HCT116 (cell line): ENCODE measurements around the gene TRIM72. TPM values are rescaled to one million over a fixed set of nuclear protein-coding genes. Genes with fewer than 3 reads are reported as not detected.

Source experiments
- ATAC-seq: fragments of 200-7000 bp; cut with Tn5 transposase; 2 replicates; pipeline ENCODE4 v1.9.1; 2020; ENCODE audit warnings: mild to moderate bottlenecking, moderate library complexity
- BruUV-seq: library from RNA; stranded (reverse); fragments of 400-500 nt; replicated peaks from 2 replicates; lab custom pipeline; 2021; lab: Mats Ljungman, UMichigan
- CTCF ChIA-PET: fragments of 300-600 bp; sonication (Branson Sonifier 250); formaldehyde crosslinking; loops from one replicate; lab custom pipeline; 2021; ENCODE audit warnings: antibody characterized with exemption; lab: Charles Lee
- POLR2A ChIA-PET: fragments of 300-600, 350-600 bp; sonication (Branson Sonifier 250); formaldehyde crosslinking; loops from one replicate; lab custom pipeline; 2021; ENCODE audit warnings: antibody characterized with exemption; lab: Charles Lee
- RAD21 ChIA-PET, 2 experiments: fragments of 300-600 bp; sonication (Branson Sonifier 250); formaldehyde crosslinking; loops; one replicate each; lab custom pipeline; 2023; ENCODE audit warnings: low total read pairs in 2 of 2; ENCODE audit not compliant: uncharacterized antibody in 2 of 2, unreplicated experiment in 2 of 2, low non-redundant PET in 1 of 2; lab: Charles Lee
- DNase-seq: peaks from one replicate; pipeline ENCODE4 v3.0.0-alpha.2; 2010; ENCODE audit warnings: low read depth, low spot score
- H2AFZ ChIP-seq: fragments of 200-600 bp; shearing (Covaris generic), sonication (generic); 2 replicates; pipeline ENCODE4 v1.6.1; 2017; ENCODE audit warnings: low read depth, mixed run types, mixed read lengths, antibody characterized with exemption, low read length; ENCODE audit not compliant: poor library complexity, severe bottlenecking
- H3K27ac ChIP-seq: 2 replicates; pipeline ENCODE4 v1.5.1; 2012; ENCODE audit warnings: low read depth, low read length
- H3K27me3 ChIP-seq: fragments of 200-600 bp; sonication (generic); 2 replicates; pipeline ENCODE4 v1.6.1; 2016; ENCODE audit warnings: mixed run types, low read length, mixed read lengths; ENCODE audit not compliant: insufficient read depth
- H3K36me3 ChIP-seq, 2 experiments: fragments of 200-500 bp in 1 of 2; fragments of 200-600 bp in 1 of 2; sonication (Bioruptor generic) in 1 of 2; sonication (generic) in 1 of 2; 2 replicates each; pipeline versions ENCODE4 v1.5.1 to v1.6.1; 2014 to 2016; ENCODE audit warnings: low read length in 2 of 2, inconsistent platforms in 1 of 2, mixed read lengths in 1 of 2, mixed run types in 1 of 2; ENCODE audit not compliant: insufficient read depth in 2 of 2, control insufficient read depth in 1 of 2
- H3K4me1 ChIP-seq, 2 experiments: fragments of 200-600 bp in 1 of 2; sonication (generic) in 1 of 2; 2 replicates each; pipeline versions ENCODE4 v1.5.1 to v1.6.1; 2012 to 2017; ENCODE audit warnings: low read length in 2 of 2, inconsistent platforms in 1 of 2, mild to moderate bottlenecking in 1 of 2, mixed read lengths in 1 of 2, mixed run types in 1 of 2, moderate library complexity in 1 of 2; ENCODE audit not compliant: insufficient read depth in 2 of 2, control insufficient read depth in 1 of 2
- H3K4me2 ChIP-seq: fragments of 200-600 bp; sonication (generic); 2 replicates; pipeline ENCODE4 v1.6.1; 2017; ENCODE audit warnings: mixed run types, low read length, mixed read lengths
- H3K4me3 ChIP-seq, 2 experiments: fragments of 200-600 bp in 1 of 2; sonication (generic) in 1 of 2; replicated peaks in 1 of 2; 2 replicates each; pipeline ENCODE4 v1.5.1; 2011 to 2016; ENCODE audit warnings: low read length in 2 of 2, control low read depth in 1 of 2, low read depth in 1 of 2, mild to moderate bottlenecking in 1 of 2, mixed read lengths in 1 of 2, mixed run types in 1 of 2
- H3K79me2 ChIP-seq: fragments of 200-600 bp; sonication (generic); 2 replicates; pipeline ENCODE4 v1.6.1; 2017; ENCODE audit warnings: mild to moderate bottlenecking, mixed run types, low read length, moderate library complexity, mixed read lengths; ENCODE audit not compliant: insufficient read depth
- H3K9ac ChIP-seq: fragments of 200-600 bp; sonication (generic); 2 replicates; pipeline ENCODE4 v1.6.1; 2016; ENCODE audit warnings: low read length, mixed read lengths
- H3K9me2 ChIP-seq: fragments of 200-600 bp; sonication (generic), shearing (Covaris generic); 2 replicates; pipeline ENCODE4 v1.6.1; 2017; ENCODE audit warnings: mixed run types, mild to moderate bottlenecking, moderate library complexity; ENCODE audit not compliant: insufficient read depth
- H3K9me3 ChIP-seq, 2 experiments: fragments of 200-500 bp in 1 of 2; fragments of 200-600 bp in 1 of 2; sonication (Bioruptor generic) in 1 of 2; sonication (generic) in 1 of 2; 2 replicates each; pipeline ENCODE4 v1.6.1; 2014 to 2017; ENCODE audit warnings: low read length in 2 of 2, mixed read lengths in 2 of 2, inconsistent platforms in 1 of 2, low read depth in 1 of 2, mild to moderate bottlenecking in 1 of 2, mixed run types in 1 of 2, moderate library complexity in 1 of 2; ENCODE audit not compliant: control insufficient read depth in 1 of 2, insufficient read depth in 1 of 2
- H4K20me1 ChIP-seq: fragments of 200-600 bp; sonication (generic), shearing (Covaris generic); 2 replicates; pipeline ENCODE4 v1.6.1; 2017; ENCODE audit warnings: mixed run types, mild to moderate bottlenecking, moderate library complexity; ENCODE audit not compliant: insufficient read depth
- CEBPB ChIP-seq: IDR thresholded peaks from 2 replicates; pipeline ENCODE4 v1.6.1; 2012; ENCODE audit warnings: low read depth
- EZH2 ChIP-seq: fragments of 200-600 bp; sonication (generic); IDR thresholded peaks from 2 replicates; pipeline ENCODE4 v1.6.1; 2017; ENCODE audit warnings: antibody characterized with exemption, mixed run types
- JUND ChIP-seq: IDR thresholded peaks from 2 replicates; pipeline ENCODE4 v1.6.1; 2012
- POLR2A ChIP-seq: IDR thresholded peaks from 2 replicates; pipeline ENCODE4 v1.7.0; 2011; ENCODE audit warnings: borderline replicate concordance; ENCODE audit not compliant: insufficient read depth, insufficient read length; ENCODE audit errors: extremely low read depth
- SRF ChIP-seq: IDR thresholded peaks from 2 replicates; pipeline ENCODE4 v1.6.1; 2012; ENCODE audit warnings: low read depth
- TCF7L2 ChIP-seq: IDR thresholded peaks from 2 replicates; pipeline ENCODE4 v1.7.0; 2011; ENCODE audit warnings: borderline replicate concordance, inconsistent platforms; ENCODE audit not compliant: insufficient read depth, insufficient read length; ENCODE audit errors: extremely low read depth
- YY1 ChIP-seq: IDR thresholded peaks from 2 replicates; pipeline ENCODE4 v1.6.1; 2011; ENCODE audit warnings: low read length, low read depth, moderate library complexity, mild to moderate bottlenecking; ENCODE audit not compliant: insufficient replicate concordance; ENCODE audit errors: extremely low read depth
- ZNF274 ChIP-seq: fragments of 200-500 bp; sonication (Bioruptor generic); IDR thresholded peaks from 2 replicates; pipeline ENCODE4 v1.6.1; 2014; ENCODE audit warnings: mild to moderate bottlenecking, low read depth, low read length, inconsistent platforms
- intact Hi-C: fragments of 100-400 bp; cut with micrococcal nuclease; formaldehyde crosslinking; loops from 2 replicates; pipeline ENCODE4 v1.10.0; 2022
- total RNA-seq: library from RNA; stranded (reverse); gene quantifications from one replicate; pipeline ENCODE4 v1.2.1, GENCODE V29; 2021; ENCODE audit not compliant: unreplicated experiment
- TF ChIP-seq, protein P1 (sequence below), 3 experiments: fragments of 200-600 bp in 1 of 3; sonication (generic) in 1 of 3; IDR thresholded peaks in 2 of 3; conservative IDR thresholded peaks in 1 of 3; 2 replicates each; pipeline ENCODE4 v1.5.1; 2012 to 2017; ENCODE audit warnings: low read depth in 2 of 3, low read length in 2 of 3, antibody characterized with exemption in 1 of 3, borderline replicate concordance in 1 of 3, control low read depth in 1 of 3, mild to moderate bottlenecking in 1 of 3, mixed read lengths in 1 of 3, mixed run types in 1 of 3, moderate library complexity in 1 of 3; ENCODE audit not compliant: insufficient read depth in 1 of 3

TRIM72 gene
- total RNA-seq, 1 experiment from 2014 or later: 43.8 TPM

DNA sequence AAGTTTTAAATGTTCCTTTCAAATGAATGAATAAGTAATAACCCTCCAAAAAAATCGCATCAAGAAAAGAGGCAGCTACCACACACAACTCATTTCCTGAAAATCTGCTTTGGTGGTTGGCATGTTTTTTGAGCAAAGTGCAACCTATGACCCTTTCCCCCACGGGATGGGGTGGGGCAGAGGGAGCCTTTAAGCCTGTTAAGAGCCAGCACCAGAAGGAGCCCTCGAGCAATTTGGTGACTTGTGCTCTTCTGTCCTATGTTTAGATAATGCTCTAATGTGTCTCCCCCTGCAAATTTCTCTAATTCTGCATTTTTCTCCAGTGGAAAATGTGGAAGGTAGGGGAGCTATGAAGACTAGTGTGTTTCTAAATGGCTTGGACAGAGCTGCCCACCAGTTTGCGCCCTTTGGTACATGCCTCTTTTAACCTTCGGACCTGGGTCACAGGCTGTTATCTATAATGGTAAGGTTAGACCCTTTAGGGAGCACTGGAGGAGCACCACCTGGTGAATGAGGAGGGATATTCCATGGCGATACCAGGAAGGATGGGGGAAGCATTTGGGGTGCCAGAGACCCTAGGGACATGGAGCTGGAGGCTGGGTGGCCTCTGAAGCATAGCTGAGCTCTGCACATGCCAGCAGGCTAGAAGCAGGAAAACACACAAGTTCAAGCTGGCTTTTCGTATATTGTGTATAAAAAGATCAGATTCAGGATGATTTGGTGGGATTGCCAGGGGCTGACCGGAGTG, 12.9 kb upstream of the TRIM72 start:
- peaks cover 5% of the 10 kb centered on the region; the same call in 1 of the 2 replicates for H4K20me1 ChIP-seq
- no peaks in the 10 kb centered on the region for H3K9me3 ChIP-seq
- H2AFZ ChIP-seq: no peak overlapping the region
- H3K9ac ChIP-seq: no peak overlapping the region
- intact Hi-C loops: no loop called here
- POLR2A ChIA-PET: interaction anchor here (0.9 to 1.3 kb wide), 2 partner anchors 10 to 13 kb away, joined by 3 to 5 read pairs; no protein-coding TSS in a partner anchor
- H3K27ac ChIP-seq: no peak overlapping the region
- H3K36me3 ChIP-seq: peaks cover 13 to 40% of the 10 kb centered on the region in 2 experiments; a peak in 3 of 4 replicates
- H3K4me2 ChIP-seq: no peak overlapping the region
- H3K4me1 ChIP-seq: peaks cover 0 to 6% of the 10 kb centered on the region in 2 experiments; a peak in 1 of 4 replicates
- no peak overlapping the region for H3K4me3 ChIP-seq
- CTCF ChIA-PET: interaction anchor here (1.7 kb wide), 1 partner anchor 59 kb away, joined by 3 read pairs; no protein-coding TSS in a partner anchor
- H3K9me2 ChIP-seq: no peaks in the 10 kb centered on the region
- TF ChIP-seq EZH2: no peak
- TF ChIP-seq POLR2A: no peak
- no peak for TF ChIP-seq YY1
- TF ChIP-seq CEBPB: no peak
- TF ChIP-seq SRF: no peak
- TF ChIP-seq, protein P1, sequence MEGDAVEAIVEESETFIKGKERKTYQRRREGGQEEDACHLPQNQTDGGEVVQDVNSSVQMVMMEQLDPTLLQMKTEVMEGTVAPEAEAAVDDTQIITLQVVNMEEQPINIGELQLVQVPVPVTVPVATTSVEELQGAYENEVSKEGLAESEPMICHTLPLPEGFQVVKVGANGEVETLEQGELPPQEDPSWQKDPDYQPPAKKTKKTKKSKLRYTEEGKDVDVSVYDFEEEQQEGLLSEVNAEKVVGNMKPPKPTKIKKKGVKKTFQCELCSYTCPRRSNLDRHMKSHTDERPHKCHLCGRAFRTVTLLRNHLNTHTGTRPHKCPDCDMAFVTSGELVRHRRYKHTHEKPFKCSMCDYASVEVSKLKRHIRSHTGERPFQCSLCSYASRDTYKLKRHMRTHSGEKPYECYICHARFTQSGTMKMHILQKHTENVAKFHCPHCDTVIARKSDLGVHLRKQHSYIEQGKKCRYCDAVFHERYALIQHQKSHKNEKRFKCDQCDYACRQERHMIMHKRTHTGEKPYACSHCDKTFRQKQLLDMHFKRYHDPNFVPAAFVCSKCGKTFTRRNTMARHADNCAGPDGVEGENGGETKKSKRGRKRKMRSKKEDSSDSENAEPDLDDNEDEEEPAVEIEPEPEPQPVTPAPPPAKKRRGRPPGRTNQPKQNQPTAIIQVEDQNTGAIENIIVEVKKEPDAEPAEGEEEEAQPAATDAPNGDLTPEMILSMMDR (IDR thresholded peaks at IDR 0.05 in 2 of 3, conservative IDR thresholded peaks at IDR 0.05 in 1 of 3; ENCODE audit: borderline replicate concordance in 1 of 3, insufficient read depth in 1 of 3, low read depth in 2 of 3, low read length in 2 of 3): no peak
- TF ChIP-seq JUND: no peak
- TF ChIP-seq TCF7L2: no peak
- TF ChIP-seq ZNF274: no peak
- RAD21 ChIA-PET: no interaction called here
- no peaks in the 10 kb centered on the region for H3K27me3 ChIP-seq
- no peak for ATAC-seq
- no peak for DNase-seq
- no TSS peak for BruUV-seq
- peaks cover 13% of the 10 kb centered on the region; the same call in 1 of the 2 replicates for H3K79me2 ChIP-seq
